Endothelial cell (in vitro differentiated cells): ENCODE measurements around the gene NUDT22. TPM values are rescaled to one million over a fixed set of nuclear protein-coding genes. Genes with fewer than 3 reads are reported as not detected.

Source experiments
- DNase-seq: peaks from one replicate; pipeline ENCODE4 v3.0.0; 2021; ENCODE audit warnings: low spot score
- H3K27ac Mint-ChIP-seq: one replicate; pipeline ENCODE4 v1.8.0; 2021; ENCODE audit warnings: mixed read lengths, inconsistent platforms; ENCODE audit not compliant: unreplicated experiment
- H3K27me3 Mint-ChIP-seq: one replicate; pipeline ENCODE4 v1.8.0; 2021; ENCODE audit warnings: mild to moderate bottlenecking, moderate library complexity, mixed read lengths, inconsistent platforms; ENCODE audit not compliant: unreplicated experiment
- H3K36me3 Mint-ChIP-seq: one replicate; pipeline ENCODE4 v1.8.0; 2021; ENCODE audit warnings: mild to moderate bottlenecking, low read depth, mixed read lengths, inconsistent platforms; ENCODE audit not compliant: unreplicated experiment
- H3K4me1 Mint-ChIP-seq: one replicate; pipeline ENCODE4 v1.8.0; 2021; ENCODE audit warnings: mild to moderate bottlenecking, mixed read lengths, inconsistent platforms; ENCODE audit not compliant: unreplicated experiment
- H3K4me3 Mint-ChIP-seq: one replicate; pipeline ENCODE4 v1.8.0; 2021; ENCODE audit warnings: mild to moderate bottlenecking, mixed read lengths, inconsistent platforms; ENCODE audit not compliant: unreplicated experiment
- H3K9me3 Mint-ChIP-seq: one replicate; pipeline ENCODE4 v1.8.0; 2021; ENCODE audit warnings: mixed read lengths, inconsistent platforms; ENCODE audit not compliant: unreplicated experiment
- CTCF ChIP-seq: fragments of 200-600 bp; sonication (generic); IDR thresholded peaks from one replicate; pipeline ENCODE4 v1.5.0; 2021; ENCODE audit warnings: antibody characterized with exemption; ENCODE audit not compliant: unreplicated experiment
- total RNA-seq: library from RNA; stranded (reverse); fragmentation: NEBNext Ultra II Directional; extraction: Animal tissue kit (Norgen Biotek cat#: 25700); gene quantifications from one replicate; pipeline ENCODE4 v1.2.1, GENCODE V29; 2021; ENCODE audit not compliant: unreplicated experiment

Gene NUDT22
- total RNA-seq, 1 donor from 2014 or later, result 21.2 TPM

GRCh38 chr11:64230171-64230984 is 4.3 kb downstream of the NUDT22 start, which contains the start of gene DNAJC4:
DNAJC4 (plus strand) TSS chr11:64230548; CDS start chr11:64230855, 307 bp downstream.
- Mint-ChIP-seq H3K27ac (peak within 1 kb of the TSS; percentile 64), H3K27me3 (peaks cover 15% of the 10 kb centered on the region), H3K4me1 (peaks cover 4% of the 10 kb centered on the region), H3K9me3 (no peaks in the 10 kb centered on the region), H3K36me3 (peaks cover 2% of the 10 kb centered on the region), H3K4me3 (peak within 1 kb of the TSS; percentile 91)
- DNase-seq, result peak; percentile 80
- TF ChIP-seq CTCF, result no peak

- no peak for TF ChIP-seq CTCF
- Mint-ChIP-seq H3K36me3 (peaks cover 5% of the 10 kb centered on the region), H3K27ac (peak overlapping the region; percentile 64), H3K9me3 (no peaks in the 10 kb centered on the region), H3K4me3 (peak overlapping the region; percentile 91), H3K4me1 (peaks cover 6% of the 10 kb centered on the region), H3K27me3 (peaks cover 17% of the 10 kb centered on the region)
- DNase-seq, result no peak
Measured at GRCh38 chr11:64230985-64231365, 4.9 kb downstream of the NUDT22 start.

- peaks cover 18% of the 10 kb centered on the region for H3K27me3 Mint-ChIP-seq
- TF ChIP-seq CTCF, result no peak
- no peak overlapping the region for H3K4me3 Mint-ChIP-seq
- H3K9me3 Mint-ChIP-seq, result no peaks in the 10 kb centered on the region
- peaks cover 5% of the 10 kb centered on the region for H3K36me3 Mint-ChIP-seq
- H3K27ac Mint-ChIP-seq, result no peak overlapping the region
- DNase-seq, result no peak
- peaks cover 6% of the 10 kb centered on the region for H3K4me1 Mint-ChIP-seq
Measured at GRCh38 chr11:64231546-64231945, 5.5 kb downstream of the NUDT22 start.

GRCh38 chr11:64232182-64232966 is 6.3 kb downstream of the NUDT22 start:
- no peak overlapping the region for H3K27ac Mint-ChIP-seq
- peaks cover 6% of the 10 kb centered on the region for H3K4me1 Mint-ChIP-seq
- H3K4me3 Mint-ChIP-seq, result peak overlapping the region; percentile 59
- TF ChIP-seq CTCF, result no peak
- no peaks in the 10 kb centered on the region for H3K9me3 Mint-ChIP-seq
- DNase-seq, result no peak
- H3K27me3 Mint-ChIP-seq, result peaks cover 19% of the 10 kb centered on the region
- peaks cover 5% of the 10 kb centered on the region for H3K36me3 Mint-ChIP-seq

- peaks cover 20% of the 10 kb centered on the region for H3K27me3 Mint-ChIP-seq
Measured at GRCh38 chr11:64232967-64233315, 6.9 kb downstream of the NUDT22 start.

More at GRCh38 chr11:64232967-64233315, 6.9 kb downstream of the NUDT22 start:
- Mint-ChIP-seq H3K36me3 (peaks cover 5% of the 10 kb centered on the region), H3K4me1 (peaks cover 3% of the 10 kb centered on the region), H3K4me3 (peak overlapping the region; percentile 59), H3K9me3 (no peaks in the 10 kb centered on the region), H3K27ac (no peak overlapping the region)
- no peak for TF ChIP-seq CTCF
- DNase-seq, result no peak
